SK-N-SH treated with all-trans-retinoic acid at 6 μM for 48 hours (cell line): ENCODE data around the gene SLC39A5.

Experiments
- ATAC-seq: fragments of 200-7000 bp; cut with Tn5 transposase; 3 replicates; pipeline ENCODE4 v1.9.1; 2020; ENCODE audit warnings: mild to moderate bottlenecking, moderate library complexity
- ARNTL ChIP-seq: fragments of 450-650 bp; formaldehyde crosslinking; IDR thresholded peaks from 2 replicates; pipeline ENCODE4 v1.5.0; 2020; ENCODE audit warnings: low read depth, mild to moderate bottlenecking, moderate library complexity, borderline replicate concordance
- BACH2 ChIP-seq: fragments of 250-450 bp; sonication (Bioruptor Pico); IDR thresholded peaks from 2 replicates; pipeline ENCODE4 v1.9.0; 2021; ENCODE audit warnings: mild to moderate bottlenecking, borderline replicate concordance
- CSDC2 ChIP-seq: fragments of 250-450 bp; sonication (Bioruptor Pico); IDR thresholded peaks from 2 replicates; pipeline ENCODE4 v1.5.0; 2020; ENCODE audit warnings: mild to moderate bottlenecking, moderate library complexity
- GLIS3 ChIP-seq: fragments of 250-450 bp; sonication (Bioruptor Pico); IDR thresholded peaks from 2 replicates; pipeline ENCODE4 v1.5.0; 2020; ENCODE audit warnings: mild to moderate bottlenecking, moderate library complexity
- ISL1 ChIP-seq: fragments of 250-450 bp; sonication (Bioruptor Pico); IDR thresholded peaks from 2 replicates; pipeline ENCODE4 v2.1.2; 2022; ENCODE audit warnings: mild to moderate bottlenecking, moderate library complexity
- PPARA ChIP-seq: fragments of 250-450 bp; sonication (Bioruptor Pico); IDR thresholded peaks from 2 replicates; pipeline ENCODE4 v1.5.0; 2020; ENCODE audit warnings: mild to moderate bottlenecking, borderline replicate concordance
- SNAI2 ChIP-seq: fragments of 250-450 bp; sonication (Bioruptor Pico); IDR thresholded peaks from 2 replicates; pipeline ENCODE4 v1.5.0; 2020; ENCODE audit warnings: mild to moderate bottlenecking, moderate library complexity
- ZFP3 ChIP-seq: fragments of 250-450 bp; sonication (Bioruptor Pico); IDR thresholded peaks from 2 replicates; pipeline ENCODE4 v1.5.0; 2020; ENCODE audit warnings: mild to moderate bottlenecking, moderate library complexity
- ZFP30 ChIP-seq: fragments of 450-650 bp; formaldehyde crosslinking; IDR thresholded peaks from 2 replicates; pipeline ENCODE4 v1.5.0; 2022; ENCODE audit warnings: mild to moderate bottlenecking, moderate library complexity
- ZNF70 ChIP-seq: fragments of 450-650 bp; formaldehyde crosslinking; IDR thresholded peaks from 2 replicates; pipeline ENCODE4 v1.5.0; 2020; ENCODE audit warnings: mild to moderate bottlenecking, moderate library complexity
- ZNF8 ChIP-seq: fragments of 450-650 bp; formaldehyde crosslinking; IDR thresholded peaks from 2 replicates; pipeline ENCODE4 v1.5.0; 2020; ENCODE audit warnings: mild to moderate bottlenecking, moderate library complexity
- TF ChIP-seq, protein P1 (sequence below): fragments of 250-450 bp; sonication (Bioruptor Pico); IDR thresholded peaks from 2 replicates; pipeline ENCODE4 v1.5.1; 2021; ENCODE audit warnings: mild to moderate bottlenecking, moderate library complexity
- TF ChIP-seq, protein P2 (sequence below): fragments of 250-450 bp; sonication (Bioruptor Pico); IDR thresholded peaks from 2 replicates; pipeline ENCODE4 v1.5.0; 2020; ENCODE audit warnings: mild to moderate bottlenecking, moderate library complexity
- TF ChIP-seq, protein P3 (sequence below): fragments of 250-450 bp; sonication (Bioruptor Pico); IDR thresholded peaks from 2 replicates; pipeline ENCODE4 v1.5.1; 2020; ENCODE audit warnings: low read depth, mild to moderate bottlenecking, moderate library complexity
- TF ChIP-seq, protein P4 (sequence below): fragments of 250-450 bp; sonication (Bioruptor Pico); IDR thresholded peaks from 2 replicates; pipeline ENCODE4 v1.8.0; 2020; ENCODE audit warnings: mild to moderate bottlenecking, moderate library complexity, borderline replicate concordance
- TF ChIP-seq, protein P5 (sequence below): fragments of 250-450 bp; sonication (Bioruptor Pico); IDR thresholded peaks from 2 replicates; pipeline ENCODE4 v1.8.0; 2021; ENCODE audit warnings: low read depth, mild to moderate bottlenecking, moderate library complexity, borderline replicate concordance

The SLC39A5 gene

DNA sequence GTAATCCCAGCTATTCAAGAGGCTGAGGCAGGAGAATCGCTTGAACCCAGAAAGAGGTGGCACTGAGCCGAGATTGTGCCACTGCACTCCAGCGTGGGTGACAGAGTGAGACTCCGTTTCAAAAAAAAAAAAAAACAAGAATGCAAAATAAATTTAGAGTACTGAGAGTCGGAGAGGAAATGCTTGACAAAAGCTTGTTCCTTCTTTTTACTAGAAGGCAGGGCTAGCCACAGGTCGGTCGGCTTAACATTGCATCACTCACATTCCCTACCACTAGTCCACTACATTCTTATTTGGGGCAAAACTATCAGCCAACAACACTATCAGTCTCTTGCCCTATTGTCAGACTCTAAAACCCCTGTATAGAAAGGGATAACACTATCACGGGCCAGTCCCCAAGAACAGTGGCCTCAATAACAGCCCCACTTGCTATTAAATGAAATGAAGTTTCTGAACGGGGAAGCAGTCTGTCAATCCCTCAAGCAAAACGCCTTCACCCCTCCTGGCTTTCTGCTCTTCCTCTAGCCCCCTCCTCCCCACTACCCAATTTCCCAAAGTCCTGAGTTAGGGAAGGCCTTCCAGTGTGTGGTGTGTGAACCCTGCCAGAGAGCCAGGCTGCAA is 9.1 kb upstream of the SLC39A5 start:
- TF ChIP-seq PPARA = no peak
- TF ChIP-seq ZNF70 (CRISPR knock-in tag) = no peak
- no peak for TF ChIP-seq ZNF8
- no peak for TF ChIP-seq SNAI2 (CRISPR knock-in tag)
- no peak for TF ChIP-seq ZFP30 (CRISPR knock-in tag)
- TF ChIP-seq, protein P1, sequence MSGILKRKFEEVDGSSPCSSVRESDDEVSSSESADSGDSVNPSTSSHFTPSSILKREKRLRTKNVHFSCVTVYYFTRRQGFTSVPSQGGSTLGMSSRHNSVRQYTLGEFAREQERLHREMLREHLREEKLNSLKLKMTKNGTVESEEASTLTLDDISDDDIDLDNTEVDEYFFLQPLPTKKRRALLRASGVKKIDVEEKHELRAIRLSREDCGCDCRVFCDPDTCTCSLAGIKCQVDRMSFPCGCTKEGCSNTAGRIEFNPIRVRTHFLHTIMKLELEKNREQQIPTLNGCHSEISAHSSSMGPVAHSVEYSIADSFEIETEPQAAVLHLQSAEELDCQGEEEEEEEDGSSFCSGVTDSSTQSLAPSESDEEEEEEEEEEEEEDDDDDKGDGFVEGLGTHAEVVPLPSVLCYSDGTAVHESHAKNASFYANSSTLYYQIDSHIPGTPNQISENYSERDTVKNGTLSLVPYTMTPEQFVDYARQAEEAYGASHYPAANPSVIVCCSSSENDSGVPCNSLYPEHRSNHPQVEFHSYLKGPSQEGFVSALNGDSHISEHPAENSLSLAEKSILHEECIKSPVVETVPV = no peak
- TF ChIP-seq ISL1 = no peak
- TF ChIP-seq ARNTL (CRISPR knock-in tag) = no peak
- TF ChIP-seq, protein P2, sequence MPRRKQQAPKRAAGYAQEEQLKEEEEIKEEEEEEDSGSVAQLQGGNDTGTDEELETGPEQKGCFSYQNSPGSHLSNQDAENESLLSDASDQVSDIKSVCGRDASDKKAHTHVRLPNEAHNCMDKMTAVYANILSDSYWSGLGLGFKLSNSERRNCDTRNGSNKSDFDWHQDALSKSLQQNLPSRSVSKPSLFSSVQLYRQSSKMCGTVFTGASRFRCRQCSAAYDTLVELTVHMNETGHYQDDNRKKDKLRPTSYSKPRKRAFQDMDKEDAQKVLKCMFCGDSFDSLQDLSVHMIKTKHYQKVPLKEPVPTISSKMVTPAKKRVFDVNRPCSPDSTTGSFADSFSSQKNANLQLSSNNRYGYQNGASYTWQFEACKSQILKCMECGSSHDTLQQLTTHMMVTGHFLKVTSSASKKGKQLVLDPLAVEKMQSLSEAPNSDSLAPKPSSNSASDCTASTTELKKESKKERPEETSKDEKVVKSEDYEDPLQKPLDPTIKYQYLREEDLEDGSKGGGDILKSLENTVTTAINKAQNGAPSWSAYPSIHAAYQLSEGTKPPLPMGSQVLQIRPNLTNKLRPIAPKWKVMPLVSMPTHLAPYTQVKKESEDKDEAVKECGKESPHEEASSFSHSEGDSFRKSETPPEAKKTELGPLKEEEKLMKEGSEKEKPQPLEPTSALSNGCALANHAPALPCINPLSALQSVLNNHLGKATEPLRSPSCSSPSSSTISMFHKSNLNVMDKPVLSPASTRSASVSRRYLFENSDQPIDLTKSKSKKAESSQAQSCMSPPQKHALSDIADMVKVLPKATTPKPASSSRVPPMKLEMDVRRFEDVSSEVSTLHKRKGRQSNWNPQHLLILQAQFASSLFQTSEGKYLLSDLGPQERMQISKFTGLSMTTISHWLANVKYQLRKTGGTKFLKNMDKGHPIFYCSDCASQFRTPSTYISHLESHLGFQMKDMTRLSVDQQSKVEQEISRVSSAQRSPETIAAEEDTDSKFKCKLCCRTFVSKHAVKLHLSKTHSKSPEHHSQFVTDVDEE = no peak
- no peak for TF ChIP-seq CSDC2 (CRISPR knock-in tag)
- TF ChIP-seq, protein P3, sequence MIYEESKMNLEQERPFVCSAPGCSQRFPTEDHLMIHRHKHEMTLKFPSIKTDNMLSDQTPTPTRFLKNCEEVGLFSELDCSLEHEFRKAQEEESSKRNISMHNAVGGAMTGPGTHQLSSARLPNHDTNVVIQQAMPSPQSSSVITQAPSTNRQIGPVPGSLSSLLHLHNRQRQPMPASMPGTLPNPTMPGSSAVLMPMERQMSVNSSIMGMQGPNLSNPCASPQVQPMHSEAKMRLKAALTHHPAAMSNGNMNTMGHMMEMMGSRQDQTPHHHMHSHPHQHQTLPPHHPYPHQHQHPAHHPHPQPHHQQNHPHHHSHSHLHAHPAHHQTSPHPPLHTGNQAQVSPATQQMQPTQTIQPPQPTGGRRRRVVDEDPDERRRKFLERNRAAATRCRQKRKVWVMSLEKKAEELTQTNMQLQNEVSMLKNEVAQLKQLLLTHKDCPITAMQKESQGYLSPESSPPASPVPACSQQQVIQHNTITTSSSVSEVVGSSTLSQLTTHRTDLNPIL (CRISPR knock-in tag) = no peak
- ATAC-seq = no peak

DNA sequence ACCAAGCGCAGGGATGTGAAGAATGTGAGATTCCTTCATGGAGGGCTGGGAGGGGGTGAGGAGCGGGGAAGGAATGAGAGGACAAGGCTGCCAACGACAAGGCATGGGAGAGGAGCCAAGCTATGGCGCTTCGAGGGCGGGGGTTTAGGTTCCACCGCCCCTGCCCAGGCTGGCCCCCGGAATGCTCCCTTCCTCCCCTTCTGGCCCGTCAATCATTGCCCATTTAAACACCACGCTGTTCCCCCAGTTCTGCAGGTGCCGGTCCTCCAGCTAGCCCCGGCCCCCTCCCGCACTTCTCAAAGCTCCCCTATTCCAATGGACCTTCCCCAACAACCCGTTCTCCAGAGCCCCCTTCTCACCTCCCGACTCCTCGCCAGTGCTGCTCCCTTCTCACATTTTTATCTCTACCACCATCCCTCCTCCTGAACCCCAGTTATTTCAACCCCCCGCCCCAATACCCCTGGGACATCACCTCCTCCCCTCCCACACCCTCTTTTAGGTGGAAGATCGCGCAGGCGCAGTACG is 8.6 kb upstream of the SLC39A5 start:
- TF ChIP-seq, protein P3 (CRISPR knock-in tag) = no peak
- TF ChIP-seq, protein P4, sequence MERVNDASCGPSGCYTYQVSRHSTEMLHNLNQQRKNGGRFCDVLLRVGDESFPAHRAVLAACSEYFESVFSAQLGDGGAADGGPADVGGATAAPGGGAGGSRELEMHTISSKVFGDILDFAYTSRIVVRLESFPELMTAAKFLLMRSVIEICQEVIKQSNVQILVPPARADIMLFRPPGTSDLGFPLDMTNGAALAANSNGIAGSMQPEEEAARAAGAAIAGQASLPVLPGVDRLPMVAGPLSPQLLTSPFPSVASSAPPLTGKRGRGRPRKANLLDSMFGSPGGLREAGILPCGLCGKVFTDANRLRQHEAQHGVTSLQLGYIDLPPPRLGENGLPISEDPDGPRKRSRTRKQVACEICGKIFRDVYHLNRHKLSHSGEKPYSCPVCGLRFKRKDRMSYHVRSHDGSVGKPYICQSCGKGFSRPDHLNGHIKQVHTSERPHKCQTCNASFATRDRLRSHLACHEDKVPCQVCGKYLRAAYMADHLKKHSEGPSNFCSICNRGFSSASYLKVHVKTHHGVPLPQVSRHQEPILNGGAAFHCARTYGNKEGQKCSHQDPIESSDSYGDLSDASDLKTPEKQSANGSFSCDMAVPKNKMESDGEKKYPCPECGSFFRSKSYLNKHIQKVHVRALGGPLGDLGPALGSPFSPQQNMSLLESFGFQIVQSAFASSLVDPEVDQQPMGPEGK (CRISPR knock-in tag) = 0 out of 2 replicates have a peak, but pooled peaks have one; percentile 44
- TF ChIP-seq, protein P5, sequence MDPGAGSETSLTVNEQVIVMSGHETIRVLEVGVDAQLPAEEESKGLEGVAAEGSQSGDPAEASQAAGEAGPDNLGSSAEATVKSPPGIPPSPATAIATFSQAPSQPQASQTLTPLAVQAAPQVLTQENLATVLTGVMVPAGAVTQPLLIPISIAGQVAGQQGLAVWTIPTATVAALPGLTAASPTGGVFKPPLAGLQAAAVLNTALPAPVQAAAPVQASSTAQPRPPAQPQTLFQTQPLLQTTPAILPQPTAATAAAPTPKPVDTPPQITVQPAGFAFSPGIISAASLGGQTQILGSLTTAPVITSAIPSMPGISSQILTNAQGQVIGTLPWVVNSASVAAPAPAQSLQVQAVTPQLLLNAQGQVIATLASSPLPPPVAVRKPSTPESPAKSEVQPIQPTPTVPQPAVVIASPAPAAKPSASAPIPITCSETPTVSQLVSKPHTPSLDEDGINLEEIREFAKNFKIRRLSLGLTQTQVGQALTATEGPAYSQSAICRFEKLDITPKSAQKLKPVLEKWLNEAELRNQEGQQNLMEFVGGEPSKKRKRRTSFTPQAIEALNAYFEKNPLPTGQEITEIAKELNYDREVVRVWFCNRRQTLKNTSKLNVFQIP (CRISPR knock-in tag) = no peak
- TF ChIP-seq ZFP30 (CRISPR knock-in tag) (no peak), ISL1 (no peak)
- ATAC-seq = peak; percentile 59

DNA sequence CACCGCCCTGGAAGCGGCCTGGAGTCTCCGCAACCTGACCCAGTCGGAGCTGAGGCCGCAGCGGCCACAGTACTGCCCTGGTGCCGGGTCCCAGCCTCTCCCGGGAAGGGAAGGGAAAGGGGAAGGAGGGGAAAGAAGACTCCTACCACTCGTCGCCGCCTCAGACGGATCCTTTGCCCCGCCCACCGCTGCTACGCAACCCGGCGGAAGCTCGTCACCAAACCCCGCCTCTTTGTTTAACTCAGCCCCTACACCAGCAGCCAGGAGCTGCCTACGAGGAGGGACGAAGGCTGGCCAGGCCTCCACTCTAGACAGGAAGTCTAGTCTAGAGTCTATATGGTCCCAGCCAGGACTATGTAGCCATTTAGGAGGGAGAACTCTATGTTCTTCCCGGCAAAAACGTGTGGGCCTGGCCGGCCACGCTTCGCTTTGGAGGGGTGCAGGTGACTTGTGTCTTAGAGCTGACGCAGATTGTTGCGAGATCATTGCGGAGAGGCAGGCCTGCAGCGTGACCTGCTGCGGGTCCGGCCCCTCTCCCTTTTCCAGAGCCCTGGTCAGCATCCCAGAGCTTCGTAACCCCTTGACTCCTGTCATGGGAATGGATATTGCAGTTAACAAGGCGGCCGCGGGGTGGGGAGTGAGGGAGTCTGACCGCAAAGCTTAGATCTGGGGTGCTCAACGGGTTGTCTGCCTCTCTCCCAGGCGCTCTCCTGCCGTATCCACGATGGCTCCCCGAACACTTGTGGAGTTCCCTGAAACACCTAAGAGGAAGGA is 7.9 kb upstream of the SLC39A5 start, which contains the start of gene RNF41:
Gene RNF41, minus strand, starts transcription at position 166 of the 774 bp plus-strand sequence. CDS start 7,875 bp downstream, outside the sequence.
- ATAC-seq = peak; percentile 81
- TF ChIP-seq BACH2 (no peak), ZFP3 (CRISPR knock-in tag) (peak; percentile 75), ZNF70 (CRISPR knock-in tag) (peak; percentile 95), ISL1 (no peak), GLIS3 (0 out of 2 replicates have a peak, but pooled peaks have one; percentile 17)
